HUES48 (cell line): Measurements from ENCODE around the gene HEBP2.

Source experiments
- H3K27ac ChIP-seq: one replicate; pipeline ENCODE4 v1.7.0; 2013; ENCODE audit warnings: low read depth, low read length, inconsistent platforms
- H3K27me3 ChIP-seq: 2 replicates; pipeline ENCODE4 v1.6.1; 2013; ENCODE audit warnings: mild to moderate bottlenecking, low read length; ENCODE audit not compliant: control insufficient read depth, insufficient read depth
- H3K36me3 ChIP-seq: 2 replicates; pipeline ENCODE4 v1.6.1; 2013; ENCODE audit warnings: low read length; ENCODE audit not compliant: control insufficient read depth, insufficient read depth
- H3K4me1 ChIP-seq: 2 replicates; pipeline ENCODE4 v1.6.1; 2013; ENCODE audit warnings: mild to moderate bottlenecking, low read length; ENCODE audit not compliant: control insufficient read depth, insufficient read depth
- H3K4me3 ChIP-seq: 2 replicates; pipeline ENCODE4 v1.5.1; 2013; ENCODE audit warnings: mild to moderate bottlenecking, low read depth, low read length
- H3K9ac ChIP-seq: 2 replicates; pipeline ENCODE4 v1.6.1; 2013; ENCODE audit warnings: mild to moderate bottlenecking, low read depth, low read length, moderate library complexity
- H3K9me3 ChIP-seq: 2 replicates; pipeline ENCODE4 v1.6.1; 2013; ENCODE audit warnings: low read length; ENCODE audit not compliant: control insufficient read depth, insufficient read depth

Gene HEBP2

GRCh38 chr6:138440758-138441357 is 36.8 kb downstream of the HEBP2 start:
- peaks cover 19% of the 10 kb centered on the region; the same call in 1 of the 2 replicates for H3K36me3 ChIP-seq
- no peaks in the 10 kb centered on the region for H3K27me3 ChIP-seq
- H3K9ac ChIP-seq: no peak overlapping the region
- H3K9me3 ChIP-seq: no peaks in the 10 kb centered on the region
- H3K4me1 ChIP-seq: no peaks in the 10 kb centered on the region
- no peak overlapping the region for H3K27ac ChIP-seq
- no peak overlapping the region for H3K4me3 ChIP-seq

GRCh38 chr6:138441965-138442364 is 37.9 kb downstream of the HEBP2 start:
- Histone ChIP-seq H3K9ac (no peak overlapping the region), H3K4me1 (no peaks in the 10 kb centered on the region), H3K27ac (no peak overlapping the region), H3K27me3 (no peaks in the 10 kb centered on the region), H3K9me3 (no peaks in the 10 kb centered on the region), H3K4me3 (no peak overlapping the region), H3K36me3 (peaks cover 25% of the 10 kb centered on the region)

- H3K36me3 ChIP-seq: peaks cover 26% of the 10 kb centered on the region
- H3K27ac ChIP-seq: no peak overlapping the region
- H3K9me3 ChIP-seq: no peaks in the 10 kb centered on the region
- H3K4me1 ChIP-seq: no peaks in the 10 kb centered on the region
- H3K9ac ChIP-seq: no peak overlapping the region
- H3K27me3 ChIP-seq: no peaks in the 10 kb centered on the region
- H3K4me3 ChIP-seq: no peak overlapping the region
These were observed 38.6 kb downstream of the HEBP2 start for GRCh38 chr6:138442663-138443062.

GRCh38 chr6:138443979-138444378 is 40.0 kb downstream of the HEBP2 start:
- no peaks in the 10 kb centered on the region for H3K4me1 ChIP-seq
- no peak overlapping the region for H3K9ac ChIP-seq
- H3K27ac ChIP-seq: no peak overlapping the region
- no peaks in the 10 kb centered on the region for H3K27me3 ChIP-seq
- no peak overlapping the region for H3K4me3 ChIP-seq
- no peaks in the 10 kb centered on the region for H3K9me3 ChIP-seq
- peaks cover 24% of the 10 kb centered on the region for H3K36me3 ChIP-seq

- peaks cover 18% of the 10 kb centered on the region for H3K36me3 ChIP-seq
- no peak overlapping the region for H3K4me3 ChIP-seq
- H3K9me3 ChIP-seq: no peaks in the 10 kb centered on the region
- no peak overlapping the region for H3K9ac ChIP-seq
- no peaks in the 10 kb centered on the region for H3K27me3 ChIP-seq
- H3K27ac ChIP-seq: no peak overlapping the region
- H3K4me1 ChIP-seq: no peaks in the 10 kb centered on the region
These were observed 42.8 kb downstream of the HEBP2 start for GRCh38 chr6:138446821-138447220.

GRCh38 chr6:138450445-138450844 is 46.4 kb downstream of the HEBP2 start:
- no peak overlapping the region for H3K27ac ChIP-seq
- no peaks in the 10 kb centered on the region for H3K27me3 ChIP-seq
- H3K9ac ChIP-seq: no peak overlapping the region
- H3K4me3 ChIP-seq: no peak overlapping the region
- no peaks in the 10 kb centered on the region for H3K4me1 ChIP-seq
- H3K36me3 ChIP-seq: peaks cover 8% of the 10 kb centered on the region
- no peaks in the 10 kb centered on the region for H3K9me3 ChIP-seq

- Histone ChIP-seq H3K27me3 (no peaks in the 10 kb centered on the region), H3K4me3 (no peak overlapping the region), H3K9me3 (no peaks in the 10 kb centered on the region), H3K4me1 (no peaks in the 10 kb centered on the region), H3K36me3 (peaks cover 8% of the 10 kb centered on the region), H3K27ac (no peak overlapping the region), H3K9ac (no peak overlapping the region)
These were observed 47.0 kb downstream of the HEBP2 start for GRCh38 chr6:138451043-138451442.

- Histone ChIP-seq H3K27ac (no peak overlapping the region), H3K9me3 (no peaks in the 10 kb centered on the region), H3K4me1 (no peaks in the 10 kb centered on the region), H3K36me3 (no peaks in the 10 kb centered on the region), H3K4me3 (no peak overlapping the region), H3K27me3 (no peaks in the 10 kb centered on the region), H3K9ac (no peak overlapping the region)
These were observed 51.1 kb downstream of the HEBP2 start for GRCh38 chr6:138454981-138455706.

GRCh38 chr6:138455746-138456400 is 51.9 kb downstream of the HEBP2 start:
- Histone ChIP-seq H3K9ac (no peak overlapping the region), H3K4me1 (no peaks in the 10 kb centered on the region), H3K27me3 (no peaks in the 10 kb centered on the region), H3K4me3 (no peak overlapping the region), H3K27ac (no peak overlapping the region), H3K9me3 (no peaks in the 10 kb centered on the region), H3K36me3 (no peaks in the 10 kb centered on the region)

GRCh38 chr6:138456401-138456790 is 52.4 kb downstream of the HEBP2 start:
- H3K27ac ChIP-seq: no peak overlapping the region
- no peak overlapping the region for H3K4me3 ChIP-seq
- no peaks in the 10 kb centered on the region for H3K4me1 ChIP-seq
- H3K36me3 ChIP-seq: no peaks in the 10 kb centered on the region
- no peak overlapping the region for H3K9ac ChIP-seq
- no peaks in the 10 kb centered on the region for H3K27me3 ChIP-seq
- no peaks in the 10 kb centered on the region for H3K9me3 ChIP-seq

GRCh38 chr6:138461647-138462046 is 57.6 kb downstream of the HEBP2 start:
- Histone ChIP-seq H3K9ac (no peak overlapping the region), H3K4me1 (peaks cover 4% of the 10 kb centered on the region; the same call in 1 of the 2 replicates), H3K27ac (no peak overlapping the region), H3K36me3 (peaks cover 12% of the 10 kb centered on the region), H3K27me3 (no peaks in the 10 kb centered on the region), H3K9me3 (no peaks in the 10 kb centered on the region), H3K4me3 (no peak overlapping the region)
